H1 (cell line): Measurements from ENCODE around the gene TCF25. TPM values are rescaled to one million over a fixed set of nuclear protein-coding genes. Genes with fewer than 3 reads are reported as not detected.

Experiments used
- CTCF ChIA-PET: fragments of 300-600 bp; sonication (Branson Sonifier 250); formaldehyde crosslinking; loops from one replicate; lab custom pipeline; 2021; ENCODE audit not compliant: partially characterized antibody; lab: Charles Lee
- POLR2A ChIA-PET: fragments of 300-600 bp; sonication (Branson Sonifier 250); formaldehyde crosslinking; loops from one replicate; lab custom pipeline; 2021; ENCODE audit warnings: inconsistent platforms; ENCODE audit not compliant: partially characterized antibody; lab: Charles Lee
- DNase-seq, 2 experiments: peaks; one replicate each; pipeline versions ENCODE4 v3.0.0 to v3.0.0-alpha.2; 2010 to 2022; ENCODE audit warnings: low spot score in 2 of 2, low read depth in 1 of 2, mixed read lengths in 1 of 2
- FAIRE-seq: peaks from 2 replicates; lab custom pipeline; 2011; peaks lifted over from hg19 to GRCh38; lab: Jason Lieb, UNC
- H2AFZ ChIP-seq: 2 replicates; pipeline ENCODE4 v1.8.1; 2012; ENCODE audit warnings: low read length, inconsistent platforms
- H2AK5ac ChIP-seq: 2 replicates; pipeline ENCODE4 v1.6.1; 2013; ENCODE audit warnings: low read depth, low read length
- H2BK120ac ChIP-seq: replicated peaks from 2 replicates; pipeline ENCODE3; 2013; ENCODE audit warnings: low read depth, low read length, inconsistent platforms
- H2BK12ac ChIP-seq: 2 replicates; pipeline ENCODE4 v1.6.1; 2013; ENCODE audit warnings: low read depth, low read length
- H2BK15ac ChIP-seq: 2 replicates; pipeline ENCODE4 v1.6.1; 2013; ENCODE audit warnings: low read length
- H2BK20ac ChIP-seq: 2 replicates; pipeline ENCODE4 v1.6.1; 2013; ENCODE audit warnings: low read length
- H2BK5ac ChIP-seq: 2 replicates; pipeline ENCODE4 v1.6.1; 2013; ENCODE audit warnings: low read depth, low read length
- H3K14ac ChIP-seq: 2 replicates; pipeline ENCODE4 v1.6.1; 2013; ENCODE audit warnings: inconsistent platforms; ENCODE audit not compliant: insufficient read length
- H3K18ac ChIP-seq: 2 replicates; pipeline ENCODE4 v1.6.1; 2013; ENCODE audit warnings: low read length; ENCODE audit errors: extremely low read depth
- H3K23ac ChIP-seq: 2 replicates; pipeline ENCODE4 v1.6.1; 2013; ENCODE audit warnings: inconsistent platforms; ENCODE audit not compliant: insufficient read length
- H3K23me2 ChIP-seq: 2 replicates; pipeline ENCODE4 v1.6.1; 2013; ENCODE audit warnings: low read depth, low read length
- H3K27ac ChIP-seq: 2 replicates; pipeline ENCODE4 v1.6.1; 2011; ENCODE audit warnings: low read depth, low read length, inconsistent platforms
- H3K27me3 ChIP-seq, 4 experiments: replicated peaks in 1 of 4; 1 replicate in 1 of 4; 2 replicates in 3 of 4; pipeline versions ENCODE4 v1.6.1 to v1.8.1; 2011 to 2013; ENCODE audit warnings: low read length in 3 of 4, mild to moderate bottlenecking in 3 of 4, inconsistent platforms in 2 of 4, mixed read lengths in 2 of 4, moderate library complexity in 1 of 4; ENCODE audit not compliant: control insufficient read depth in 3 of 4, insufficient read depth in 3 of 4; ENCODE audit errors: extremely low read depth in 1 of 4
- H3K36me3 ChIP-seq, 4 experiments: 2 replicates each; pipeline versions ENCODE4 v1.6.1 to v1.8.1; 2011 to 2013; ENCODE audit warnings: mild to moderate bottlenecking in 4 of 4, low read length in 3 of 4, moderate library complexity in 2 of 4, control low read depth in 1 of 4, inconsistent platforms in 1 of 4; ENCODE audit not compliant: insufficient read depth in 4 of 4, control insufficient read depth in 2 of 4
- H3K4ac ChIP-seq: replicated peaks from 2 replicates; pipeline ENCODE3; 2013; ENCODE audit warnings: low read length, low read depth, mixed read lengths, inconsistent platforms; ENCODE audit not compliant: insufficient read length
- H3K4me1 ChIP-seq, 4 experiments: replicated peaks in 1 of 4; 1 replicate in 1 of 4; 2 replicates in 3 of 4; pipeline versions ENCODE4 v1.6.1 to v1.8.1; 2011 to 2013; ENCODE audit warnings: low read length in 3 of 4, inconsistent platforms in 2 of 4, mixed read lengths in 1 of 4; ENCODE audit not compliant: insufficient read depth in 4 of 4, control insufficient read depth in 3 of 4
- H3K4me2 ChIP-seq, 2 experiments: 2 replicates each; pipeline versions ENCODE4 v1.6.1 to v1.8.1; 2011 to 2013; ENCODE audit warnings: low read depth in 2 of 2, low read length in 2 of 2, control low read depth in 1 of 2, inconsistent platforms in 1 of 2, mild to moderate bottlenecking in 1 of 2; ENCODE audit not compliant: insufficient read depth in 1 of 2
- H3K4me3 ChIP-seq, 4 experiments: fragments of 200-600, 300-600 bp in 1 of 4; sonication (generic), shearing (Covaris generic), sonication (Bioruptor Twin) in 1 of 4; 2 replicates each; pipeline versions ENCODE4 v1.5.1 to v1.8.1; 2011 to 2016; ENCODE audit warnings: low read length in 4 of 4, low read depth in 3 of 4, control low read depth in 2 of 4, inconsistent platforms in 2 of 4, mild to moderate bottlenecking in 2 of 4, mixed read lengths in 1 of 4, moderate library complexity in 1 of 4; ENCODE audit not compliant: insufficient read depth in 2 of 4; ENCODE audit errors: extremely low read depth in 1 of 4
- H3K56ac ChIP-seq: replicated peaks from 2 replicates; pipeline ENCODE3; 2013; ENCODE audit warnings: low read depth, mild to moderate bottlenecking, mixed read lengths, low read length, inconsistent platforms; ENCODE audit not compliant: insufficient read length
- H3K79me1 ChIP-seq: 2 replicates; pipeline ENCODE4 v1.6.1; 2013; ENCODE audit warnings: low read depth, low read length, control low read depth
- H3K79me2 ChIP-seq, 2 experiments: 2 replicates each; pipeline versions ENCODE4 v1.6.1 to v1.8.1; 2012 to 2013; ENCODE audit warnings: low read length in 2 of 2, mild to moderate bottlenecking in 2 of 2, inconsistent platforms in 1 of 2; ENCODE audit not compliant: insufficient read depth in 2 of 2, control insufficient read depth in 1 of 2
- H3K9ac ChIP-seq, 4 experiments: replicated peaks in 1 of 4; 1 replicate in 1 of 4; 2 replicates in 3 of 4; pipeline versions ENCODE4 v1.6.1 to v1.8.1; 2011 to 2013; ENCODE audit warnings: low read depth in 3 of 4, low read length in 3 of 4, control low read depth in 2 of 4, mild to moderate bottlenecking in 2 of 4, moderate library complexity in 2 of 4, inconsistent platforms in 1 of 4; ENCODE audit errors: extremely low read depth in 1 of 4
- H3K9me3 ChIP-seq, 2 experiments: 2 replicates each; pipeline versions ENCODE4 v1.6.1 to v1.8.1; 2012 to 2013; ENCODE audit warnings: mild to moderate bottlenecking in 2 of 2, moderate library complexity in 2 of 2, control low read depth in 1 of 2, inconsistent platforms in 1 of 2, low read depth in 1 of 2, low read length in 1 of 2, mixed read lengths in 1 of 2; ENCODE audit not compliant: insufficient read depth in 2 of 2
- H4K20me1 ChIP-seq, 2 experiments: replicated peaks in 1 of 2; 2 replicates each; pipeline versions ENCODE3 to v1.8.1; 2011 to 2013; ENCODE audit warnings: inconsistent platforms in 2 of 2, low read length in 2 of 2, mild to moderate bottlenecking in 1 of 2; ENCODE audit not compliant: insufficient read depth in 2 of 2, control insufficient read depth in 1 of 2
- H4K5ac ChIP-seq: 2 replicates; pipeline ENCODE4 v1.6.1; 2013; ENCODE audit warnings: low read length, low read depth, mixed read lengths, inconsistent platforms; ENCODE audit not compliant: insufficient read length
- H4K8ac ChIP-seq: 2 replicates; pipeline ENCODE4 v1.8.0; 2013; ENCODE audit warnings: mild to moderate bottlenecking, moderate library complexity, low read length, inconsistent platforms; ENCODE audit not compliant: insufficient read depth; ENCODE audit errors: extremely low read depth
- H4K91ac ChIP-seq: replicated peaks from 2 replicates; pipeline ENCODE3; 2013; ENCODE audit warnings: low read length, mixed read lengths, inconsistent platforms; ENCODE audit not compliant: insufficient read length
- CTCF ChIP-seq, 3 experiments: IDR thresholded peaks; 1 replicate in 2 of 3; 2 replicates in 1 of 3; pipeline versions ENCODE4 v1.5.1 to v1.6.1; 2011; ENCODE audit warnings: low read length in 3 of 3, mild to moderate bottlenecking in 3 of 3, inconsistent platforms in 2 of 3, low read depth in 1 of 3, moderate library complexity in 1 of 3; ENCODE audit not compliant: insufficient read depth in 1 of 3; ENCODE audit errors: control extremely low read depth in 1 of 3
- JUN ChIP-seq: IDR thresholded peaks from 2 replicates; pipeline ENCODE4 v1.6.1; 2011; ENCODE audit warnings: low read depth, mild to moderate bottlenecking, improper control_type of control experiment, low read length
- SIRT6 ChIP-seq: IDR thresholded peaks from one replicate; pipeline ENCODE4 v1.7.1; 2012; ENCODE audit warnings: low read length, inconsistent platforms
- SP1 ChIP-seq: IDR thresholded peaks from 2 replicates; pipeline ENCODE4 v1.6.1; 2011; ENCODE audit warnings: low read depth, low read length
- WGBS, 2 experiments: shearing (Covaris generic) in 1 of 2; methylation state at CpG; one replicate each; pipeline versions ENCODE4 v1.1.6 to v1.1.7; 2013 to 2015; ENCODE audit warnings: low lambda C conversion rate in 2 of 2, mixed read lengths in 2 of 2, inconsistent platforms in 1 of 2, low coverage in 1 of 2, missing lambda C conversion rate in 1 of 2; ENCODE audit not compliant: insufficient replicate concordance in 2 of 2, insufficient coverage in 1 of 2, insufficient read length in 1 of 2; ENCODE audit errors: extremely low coverage in 1 of 2, missing lambda C conversion rate in 1 of 2; 5-methylcytosine and 5-hydroxymethylcytosine counted together
- polyA plus RNA-seq, 7 experiments: library from polyadenylated mRNA; depleted of rRNA in 3 of 7; stranded (reverse) in 5 of 7; unstranded in 2 of 7; fragments of >200 nt in 5 of 7; fragments of 200-250 nt in 2 of 7; gene quantifications; 1 replicate in 5 of 7; 2 replicates in 1 of 7; 4 replicates in 1 of 7; pipeline versions ENCODE4 v1.2.1 to v1.2.3, GENCODE V29; 2011 to 2013; ENCODE audit warnings: missing spikeins in 2 of 7, mixed read lengths in 2 of 7
- total RNA-seq: library from RNA; stranded (reverse); fragmentation: NEBNext Ultra II Directional; extraction: Animal tissue kit (Norgen Biotek cat#: 25700); gene quantifications from 2 replicates; pipeline ENCODE4 v1.2.1, GENCODE V29; 2021

Gene TCF25
- total and polyA plus RNA-seq, 2 of the 8 experiments (the other 6 are each of a cell fraction or from before 2014, with no cell fraction given), result 78.1 to 102 TPM

- WGBS, 2 experiments, result 85% methylated on average over 14 of the region's 14 CpGs; no CpG with 5 or more reads in 1 of the 2 experiments
- H4K8ac ChIP-seq, result no peak overlapping the region
- ChIA-PET POLR2A (interaction anchor here (1.1 kb wide), 1 partner anchor 19 kb away, joined by 3 read pairs; the partner anchor contains the start of gene SPIRE2), CTCF (interaction anchor here (1.3 kb wide), 1 partner anchor 10 kb away, joined by 4 read pairs; no protein-coding TSS in a partner anchor)
- H3K4me2 ChIP-seq, result no peak overlapping the region
- no peak overlapping the region for H3K18ac ChIP-seq
- H3K9ac ChIP-seq, result no peak overlapping the region
- no peak overlapping the region for H3K56ac ChIP-seq
- H3K14ac ChIP-seq, result no peak overlapping the region
- no peak overlapping the region; the same call in 1 of the 2 replicates for H2BK15ac ChIP-seq
- no peaks in the 10 kb centered on the region for H3K36me3 ChIP-seq
- H2AK5ac ChIP-seq, result no peak overlapping the region
- no peak overlapping the region for H4K5ac ChIP-seq
- TF ChIP-seq JUN, result no peak
- no peak for TF ChIP-seq SP1
- no peak for TF ChIP-seq SIRT6
- TF ChIP-seq CTCF (IDR thresholded peaks at IDR 0.05; ENCODE audit: control extremely low read depth in 1 of 3, insufficient read depth in 1 of 3, low read depth in 1 of 3, low read length in 3 of 3), result no peak
- no peak overlapping the region for H4K91ac ChIP-seq
- H3K79me1 ChIP-seq, result no peaks in the 10 kb centered on the region
- no peak overlapping the region for H2BK5ac ChIP-seq
- no peak overlapping the region for H3K23ac ChIP-seq
- no peak overlapping the region for H3K4ac ChIP-seq
- H2AFZ ChIP-seq, result no peak overlapping the region
- H2BK20ac ChIP-seq, result no peak overlapping the region
- no peaks in the 10 kb centered on the region for H3K23me2 ChIP-seq
- no peaks in the 10 kb centered on the region for H3K9me3 ChIP-seq
- FAIRE-seq (no peak), DNase-seq (no peak)
- H3K27me3 ChIP-seq, result no peaks in the 10 kb centered on the region
- H4K20me1 ChIP-seq, result no peaks in the 10 kb centered on the region
- H2BK120ac ChIP-seq, result no peak overlapping the region
- H3K27ac ChIP-seq, result no peak overlapping the region
- H3K4me3 ChIP-seq, result no peak overlapping the region
- no peak overlapping the region for H2BK12ac ChIP-seq
- H3K79me2 ChIP-seq, result no peaks in the 10 kb centered on the region
- H3K4me1 ChIP-seq, result peaks cover 0 to 13% (median 0%) of the 10 kb centered on the region in 4 experiments; a peak in 1 of 7 replicates
Measured at GRCh38 chr16:89847940-89848297, 25.5 kb upstream of the TCF25 start.
